ENCODE results near the gene ESPL1.

Gene ESPL1

DNA sequence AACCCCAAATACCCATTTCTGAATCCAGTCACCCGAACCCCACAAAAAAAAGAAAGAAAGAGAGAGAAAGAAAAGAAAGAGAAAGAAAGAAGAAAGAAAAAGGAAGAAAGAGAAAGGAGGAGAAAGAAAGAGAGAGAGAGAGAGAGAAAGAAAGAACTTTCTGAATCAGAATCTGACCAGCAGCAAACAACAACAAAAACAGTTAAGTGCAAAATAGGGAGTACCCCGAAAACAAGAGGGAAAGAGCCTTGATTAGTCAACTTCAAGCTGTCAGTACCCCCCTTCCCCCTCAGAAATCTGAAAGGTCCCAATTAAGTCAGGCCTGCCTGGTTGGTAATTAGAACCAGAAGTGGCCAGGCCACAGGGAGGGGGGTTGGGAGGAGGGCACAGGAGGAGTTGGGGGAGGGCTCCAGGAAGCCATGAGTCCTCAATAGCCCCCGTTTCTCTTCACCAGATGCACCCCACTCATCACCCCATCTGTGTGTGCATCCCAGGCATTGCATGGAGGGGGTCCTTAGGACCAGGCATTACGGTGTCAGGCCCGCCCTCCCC lies 45.9 kb upstream of the ESPL1 start:
- no peak for DNase-seq (ENCODE audit: low read depth)
- TF ChIP-seq, protein P1, sequence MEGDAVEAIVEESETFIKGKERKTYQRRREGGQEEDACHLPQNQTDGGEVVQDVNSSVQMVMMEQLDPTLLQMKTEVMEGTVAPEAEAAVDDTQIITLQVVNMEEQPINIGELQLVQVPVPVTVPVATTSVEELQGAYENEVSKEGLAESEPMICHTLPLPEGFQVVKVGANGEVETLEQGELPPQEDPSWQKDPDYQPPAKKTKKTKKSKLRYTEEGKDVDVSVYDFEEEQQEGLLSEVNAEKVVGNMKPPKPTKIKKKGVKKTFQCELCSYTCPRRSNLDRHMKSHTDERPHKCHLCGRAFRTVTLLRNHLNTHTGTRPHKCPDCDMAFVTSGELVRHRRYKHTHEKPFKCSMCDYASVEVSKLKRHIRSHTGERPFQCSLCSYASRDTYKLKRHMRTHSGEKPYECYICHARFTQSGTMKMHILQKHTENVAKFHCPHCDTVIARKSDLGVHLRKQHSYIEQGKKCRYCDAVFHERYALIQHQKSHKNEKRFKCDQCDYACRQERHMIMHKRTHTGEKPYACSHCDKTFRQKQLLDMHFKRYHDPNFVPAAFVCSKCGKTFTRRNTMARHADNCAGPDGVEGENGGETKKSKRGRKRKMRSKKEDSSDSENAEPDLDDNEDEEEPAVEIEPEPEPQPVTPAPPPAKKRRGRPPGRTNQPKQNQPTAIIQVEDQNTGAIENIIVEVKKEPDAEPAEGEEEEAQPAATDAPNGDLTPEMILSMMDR (IDR thresholded peaks at IDR 0.05; ENCODE audit: low read length, missing control alignments): no peak
- peak overlapping the region; percentile 54 for H3K4me3 ChIP-seq (replicated peaks; ENCODE audit: low read depth, low read length)

DNA sequence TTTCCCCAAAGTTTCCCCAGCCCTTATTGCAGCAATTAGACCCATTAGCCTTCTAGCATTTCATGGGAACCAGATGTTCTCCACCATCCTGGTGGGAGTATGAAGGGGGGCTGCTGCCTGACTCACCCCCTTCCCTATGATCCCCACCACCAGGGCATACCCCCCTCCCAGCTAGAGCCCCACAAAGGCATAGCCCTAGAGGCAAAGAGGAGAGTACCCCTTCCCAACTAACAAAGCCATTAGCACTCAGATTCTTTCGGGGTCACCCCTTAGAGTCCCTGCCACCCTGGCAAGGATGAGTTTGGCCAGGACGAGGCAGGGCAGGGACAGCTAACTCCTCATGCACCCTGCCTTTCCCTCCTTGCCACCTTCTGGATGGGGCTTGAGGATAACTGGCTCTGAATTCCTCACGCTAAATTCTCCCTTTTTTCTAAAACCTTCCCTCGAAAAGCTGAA lies 45.3 kb upstream of the ESPL1 start:
- DNase-seq (ENCODE audit: low read depth): no peak
- H3K4me3 ChIP-seq (replicated peaks; ENCODE audit: low read depth, low read length): no peak overlapping the region
- TF ChIP-seq, protein P1 (IDR thresholded peaks at IDR 0.05; ENCODE audit: low read length, missing control alignments): no peak

DNA sequence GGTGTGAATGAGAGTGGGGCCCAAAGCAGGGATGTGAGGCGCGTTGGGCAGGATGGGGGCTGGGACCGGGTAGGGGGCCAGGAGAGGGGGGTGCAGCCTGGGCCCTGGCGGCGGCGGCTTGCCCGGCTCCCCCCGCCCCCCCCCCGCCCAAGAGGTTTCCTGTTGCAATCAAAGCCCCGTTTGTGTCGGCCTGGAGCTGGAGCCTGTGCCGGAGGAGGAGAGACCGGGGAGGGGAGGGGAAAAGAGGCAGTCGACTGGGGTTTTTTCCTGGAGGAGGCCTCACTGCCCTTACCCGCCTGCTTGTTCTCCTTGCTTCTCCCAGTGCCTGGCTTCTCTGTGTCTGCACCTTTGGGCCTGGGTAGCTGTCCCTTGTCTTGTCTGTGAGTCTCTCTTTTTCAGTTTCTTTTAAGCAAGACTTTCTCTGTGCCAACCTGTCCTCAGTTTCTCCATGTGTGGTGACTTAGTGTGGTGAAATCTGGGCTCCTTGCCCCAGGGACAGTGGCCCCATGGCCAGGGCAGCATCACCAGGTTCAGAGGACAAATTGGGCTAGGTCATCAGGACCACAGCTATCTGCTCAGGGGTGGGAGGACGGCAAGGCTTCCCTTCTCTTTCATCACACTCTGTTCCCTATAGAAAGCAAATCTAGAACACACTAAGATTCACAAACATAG lies 44.6 kb upstream of the ESPL1 start:
- H3K4me3 ChIP-seq (replicated peaks; ENCODE audit: low read depth, low read length): no peak overlapping the region
- TF ChIP-seq, protein P1 (IDR thresholded peaks at IDR 0.05; ENCODE audit: low read length, missing control alignments): no peak
- peak; percentile 66 for DNase-seq (ENCODE audit: low read depth)

DNA sequence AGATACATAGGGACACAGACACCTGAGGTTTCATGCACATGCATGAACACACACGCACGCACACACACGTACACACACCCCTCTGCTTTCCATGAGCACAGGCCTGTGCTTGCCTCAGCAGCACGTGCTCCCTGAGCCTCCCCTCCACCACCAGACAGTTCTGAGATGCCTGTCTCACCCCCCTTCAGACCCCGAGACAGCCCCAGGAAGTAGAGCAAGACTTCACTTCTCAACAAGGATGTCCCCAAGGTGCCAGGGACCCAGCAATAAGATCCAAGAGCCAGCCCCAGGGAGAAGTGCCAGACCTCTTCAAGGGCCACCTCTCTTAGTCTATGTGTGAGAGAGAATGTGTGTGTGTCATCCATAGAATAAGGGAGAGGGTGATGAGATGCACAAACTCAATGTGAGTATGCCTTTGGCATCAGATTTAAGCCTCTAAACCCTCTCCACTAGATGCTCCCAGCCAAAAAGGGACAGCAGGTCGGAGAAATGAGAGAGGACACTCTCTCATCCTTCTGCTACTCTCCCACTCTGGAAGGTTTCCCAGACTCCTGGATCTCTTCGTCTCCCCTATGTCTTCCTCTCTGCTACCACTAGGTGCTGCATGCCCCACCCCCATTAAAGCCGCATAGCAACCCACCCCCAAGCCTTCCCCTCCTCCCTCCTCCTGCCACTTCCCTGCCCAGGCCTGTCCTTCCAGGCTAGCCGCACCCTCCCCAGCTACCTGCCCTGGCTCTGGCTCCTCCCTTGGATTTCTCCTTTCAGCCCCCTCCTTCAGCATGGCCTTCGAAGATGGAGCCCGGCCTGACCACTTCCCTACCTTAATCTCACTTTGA lies 43.8 kb upstream of the ESPL1 start:
- no peak overlapping the region for H3K4me3 ChIP-seq (replicated peaks; ENCODE audit: low read depth, low read length)
- DNase-seq (ENCODE audit: low read depth): no peak
- TF ChIP-seq, protein P1 (IDR thresholded peaks at IDR 0.05; ENCODE audit: low read length, missing control alignments): peak; percentile 11

DNA sequence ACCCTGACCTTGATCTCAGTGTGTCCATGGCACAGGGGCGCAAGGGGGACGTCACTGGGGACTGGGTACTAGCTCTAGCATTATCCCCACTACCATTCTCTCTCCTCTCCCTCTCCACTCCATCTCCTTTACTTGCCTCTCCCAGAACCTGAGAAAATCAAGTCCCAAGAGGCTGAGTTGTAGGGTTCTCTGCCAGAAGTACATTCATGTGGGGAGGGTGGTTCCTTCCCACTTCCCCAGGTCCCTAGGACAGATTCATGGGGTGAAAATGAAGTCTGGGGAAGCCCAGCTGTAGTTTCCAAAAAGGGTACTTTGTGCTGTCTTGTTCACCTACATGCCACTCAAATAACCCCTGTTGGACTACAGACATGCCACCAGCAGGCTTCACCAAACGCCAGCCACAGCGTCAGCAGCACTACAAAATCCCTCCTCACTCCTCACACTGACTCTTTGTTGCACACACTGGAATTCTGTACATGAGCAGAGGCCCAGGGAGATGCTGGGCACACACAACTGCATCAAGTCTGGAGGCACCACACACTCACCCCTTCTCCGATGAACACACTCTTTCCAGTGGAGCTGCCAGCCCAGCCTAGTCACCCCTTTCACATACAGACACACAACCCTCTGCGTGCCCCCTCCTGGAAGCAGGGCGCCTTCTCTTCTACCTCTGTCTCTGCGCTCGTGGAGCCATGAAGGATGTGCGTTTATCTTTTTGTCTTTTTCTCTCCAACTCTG lies 43.0 kb upstream of the ESPL1 start:
- TF ChIP-seq, protein P1 (IDR thresholded peaks at IDR 0.05; ENCODE audit: low read length, missing control alignments): no peak
- no peak overlapping the region for H3K4me3 ChIP-seq (replicated peaks; ENCODE audit: low read depth, low read length)
- DNase-seq (ENCODE audit: low read depth): no peak

DNA sequence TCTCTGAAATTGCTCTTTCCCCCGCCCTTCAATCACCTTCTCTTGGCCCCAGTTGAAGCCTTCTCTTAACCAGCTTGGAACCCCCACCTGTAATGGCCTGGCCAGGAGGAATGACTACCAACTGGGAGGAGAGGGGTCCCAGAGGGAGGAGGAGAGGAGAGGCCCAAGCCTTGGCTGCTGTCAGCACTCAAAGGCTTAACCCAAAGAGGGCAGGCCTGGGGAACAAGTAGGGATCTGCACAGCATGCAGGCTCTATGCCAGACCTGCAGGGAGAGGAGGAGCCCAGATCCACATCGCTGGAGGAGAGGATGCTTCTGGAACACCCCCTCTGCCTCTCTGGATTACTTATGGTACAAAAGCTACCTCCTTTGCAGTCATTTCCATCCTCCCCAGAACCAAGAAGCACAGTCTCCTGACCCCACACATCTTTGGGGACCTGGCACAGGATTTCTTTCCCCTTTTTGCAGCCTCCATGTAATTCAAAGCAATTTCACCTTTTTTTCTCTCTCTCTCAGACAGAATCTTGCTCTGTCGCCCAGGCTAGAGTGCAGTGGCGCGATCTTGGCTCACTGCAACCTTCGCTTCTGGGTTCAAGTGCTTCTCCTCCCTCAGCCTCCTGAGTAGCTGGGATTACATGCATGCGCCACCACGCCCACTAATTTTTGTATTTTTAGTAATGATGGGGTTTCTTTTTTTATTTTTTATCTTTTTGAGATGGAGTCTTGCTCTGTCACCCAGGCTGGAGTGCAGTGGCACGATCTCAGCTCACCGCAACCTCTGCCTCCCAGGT lies 42.3 kb upstream of the ESPL1 start:
- TF ChIP-seq, protein P1 (IDR thresholded peaks at IDR 0.05; ENCODE audit: low read length, missing control alignments): no peak
- no peak for DNase-seq (ENCODE audit: low read depth)
- no peak overlapping the region for H3K4me3 ChIP-seq (replicated peaks; ENCODE audit: low read depth, low read length)

All from fibroblast of pulmonary artery (primary cell).